Body of pancreas (tissue), 4 donors: ENCODE measurements around the gene SPSB1. TPM values are rescaled to one million over a fixed set of nuclear protein-coding genes. Genes with fewer than 3 reads are reported as not detected.

Experiments used
- ATAC-seq: fragments of 150-250 bp; one replicate; pipeline ENCODE4 v1.9.1; 2016
- DNase-seq, 4 donors: peaks; one replicate each; pipeline ENCODE4 v3.0.0-alpha.2; 2019
- H3K27ac ChIP-seq, 4 donors: fragments of 200-600 bp; sonication (generic); 1 replicate in 3 of 4; 2 replicates in 1 of 4; pipeline versions ENCODE4 v1.5.1 to v1.6.1; 2016 to 2019; ENCODE audit warnings: mild to moderate bottlenecking in 1 of 4, mixed read lengths in 1 of 4, moderate library complexity in 1 of 4
- H3K27me3 ChIP-seq, 2 donors: fragments of 200-600 bp; sonication (generic); one replicate each; pipeline ENCODE4 v1.6.0; 2016; ENCODE audit warnings: mild to moderate bottlenecking in 1 of 2
- H3K36me3 ChIP-seq, 2 donors: fragments of 200-600 bp; sonication (generic); replicated peaks in 1 of 2; 2 replicates each; pipeline ENCODE4 v1.5.1; 2016; ENCODE audit warnings: low read depth in 2 of 2; ENCODE audit not compliant: insufficient read depth in 1 of 2
- H3K4me1 ChIP-seq: fragments of 200-600 bp; sonication (generic); one replicate; pipeline ENCODE4 v1.6.0; 2016
- H3K4me3 ChIP-seq, 2 donors: fragments of 200-600 bp; sonication (generic); 1 replicate in 1 of 2; 2 replicates in 1 of 2; pipeline ENCODE4 v1.5.1; 2016 to 2019
- H3K9me3 ChIP-seq, 3 donors: fragments of 200-600 bp; sonication (generic); 1 replicate in 2 of 3; 2 replicates in 1 of 3; pipeline ENCODE4 v1.5.1; 2016
- CTCF ChIP-seq, 7 experiments: fragments of 450-650 bp in 4 of 7; fragments of 200-600 bp in 3 of 7; sonication (generic) in 3 of 7; IDR thresholded peaks; one replicate each; pipeline ENCODE4 v1.5.1; 2016 to 2019; ENCODE audit warnings: antibody characterized with exemption in 7 of 7
- POLR2A ChIP-seq, 3 donors: fragments of 450-650 bp; IDR thresholded peaks; one replicate each; pipeline ENCODE4 v1.6.1; 2016; ENCODE audit warnings: antibody characterized with exemption in 3 of 3, mild to moderate bottlenecking in 2 of 3
- WGBS, 2 donors: methylation state at CpG; one replicate each; pipeline ENCODE4 v1.1.5; 2017; 5-methylcytosine and 5-hydroxymethylcytosine counted together
- intact Hi-C: fragments of 100-400 bp; cut with DNase I; formaldehyde crosslinking; loops from one replicate; pipeline ENCODE4 v1.15.1; 2023
- total RNA-seq, 2 donors: library from RNA; depleted of rRNA; stranded (reverse); fragments of >200 nt; gene quantifications; one replicate each; pipeline ENCODE4 v1.1.0, GENCODE V29; 2016

SPSB1 gene
- total RNA-seq, 2 donors from 2014 or later, result 14.5 to 16.5 TPM

- no peaks in the 10 kb centered on the region for H3K4me1 ChIP-seq
- DNase-seq (peak in 1 of 4 donors; percentile 61), ATAC-seq (peak; percentile 30)
- TF ChIP-seq CTCF (IDR thresholded peaks at IDR 0.05), result no peak
- TF ChIP-seq POLR2A (IDR thresholded peaks at IDR 0.05), result no peak
- intact Hi-C loops, result no loop called here
- H3K36me3 ChIP-seq, result no peaks in the 10 kb centered on the region
- H3K27me3 ChIP-seq, result no peaks in the 10 kb centered on the region
- 75 to 87% methylated on average over 10 to 21 of the region's 21 CpGs for WGBS, 2 donors
- H3K4me3 ChIP-seq, result no peak overlapping the region
- no peak overlapping the region for H3K27ac ChIP-seq
- H3K9me3 ChIP-seq, result no peaks in the 10 kb centered on the region
Measured at GRCh38 chr1:9399510-9400424, 107.1 kb downstream of the SPSB1 start.

- no peak overlapping the region for H3K4me3 ChIP-seq
- WGBS, 2 donors, result 74 to 90% methylated on average over 2 to 13 of the region's 13 CpGs
- H3K27ac ChIP-seq, result no peak overlapping the region
- intact Hi-C loops, result no loop called here
- TF ChIP-seq CTCF (IDR thresholded peaks at IDR 0.05), result no peak
- no peak for TF ChIP-seq POLR2A (IDR thresholded peaks at IDR 0.05)
- no peaks in the 10 kb centered on the region for H3K9me3 ChIP-seq
- ATAC-seq (no peak), DNase-seq (no peak)
- no peaks in the 10 kb centered on the region for H3K36me3 ChIP-seq
- H3K4me1 ChIP-seq, result no peaks in the 10 kb centered on the region
- no peaks in the 10 kb centered on the region for H3K27me3 ChIP-seq
Measured at GRCh38 chr1:9400425-9401079, 107.9 kb downstream of the SPSB1 start.

- H3K27ac ChIP-seq, result no peak overlapping the region
Measured at GRCh38 chr1:9401080-9401453, 108.4 kb downstream of the SPSB1 start.

GRCh38 chr1:9402256-9402616 is 109.5 kb downstream of the SPSB1 start:
- Histone ChIP-seq H3K36me3 (no peaks in the 10 kb centered on the region), H3K9me3 (no peaks in the 10 kb centered on the region), H3K27ac (no peak overlapping the region), H3K4me3 (no peak overlapping the region), H3K4me1 (no peaks in the 10 kb centered on the region), H3K27me3 (no peaks in the 10 kb centered on the region)
- ATAC-seq, result no peak
- no peak for DNase-seq
- 89 to 93% methylated on average over 5 to 7 of the region's 7 CpGs for WGBS, 2 donors
- intact Hi-C loops, result no loop called here
- TF ChIP-seq POLR2A (IDR thresholded peaks at IDR 0.05), result no peak
- TF ChIP-seq CTCF (IDR thresholded peaks at IDR 0.05), result no peak

More at GRCh38 chr1:9401080-9401453, 108.4 kb downstream of the SPSB1 start:
- Histone ChIP-seq H3K4me1 (no peaks in the 10 kb centered on the region), H3K27me3 (no peaks in the 10 kb centered on the region), H3K9me3 (no peaks in the 10 kb centered on the region), H3K36me3 (no peaks in the 10 kb centered on the region), H3K4me3 (no peak overlapping the region)
- 94 to 96% methylated on average over 10 to 15 of the region's 15 CpGs for WGBS, 2 donors
- intact Hi-C loops, result no loop called here
- DNase-seq, result no peak
- TF ChIP-seq CTCF (IDR thresholded peaks at IDR 0.05) (no peak), POLR2A (IDR thresholded peaks at IDR 0.05) (no peak)
- ATAC-seq, result no peak
